GM23248 (cell line): Measurements from ENCODE around the gene ZBTB2. TPM values are rescaled to one million over a fixed set of nuclear protein-coding genes. Genes with fewer than 3 reads are reported as not detected.
"Not testable (repeated sequence)": the region's sequence is repeated elsewhere in the genome, so short reads cannot be mapped to it uniquely, and the experiment has no call there.

Experiments used
- DNase-seq: peaks from one replicate; pipeline ENCODE4 v3.0.0-alpha.2; 2015
- H2AFZ ChIP-seq: fragments of 200-600 bp; sonication (generic); 2 replicates; pipeline ENCODE4 v1.6.1; 2016; ENCODE audit warnings: antibody characterized with exemption
- H3F3A ChIP-seq: fragments of 200-600 bp; sonication (generic); 2 replicates; pipeline ENCODE4 v1.6.1; 2016; ENCODE audit warnings: mild to moderate bottlenecking, antibody characterized with exemption, mixed run types; ENCODE audit not compliant: insufficient read depth
- H3K27ac ChIP-seq: fragments of 200-600 bp; sonication (generic); 2 replicates; pipeline ENCODE4 v1.5.1; 2016; ENCODE audit warnings: mild to moderate bottlenecking
- H3K27me3 ChIP-seq: fragments of 200-600 bp; sonication (generic); replicated peaks from 2 replicates; pipeline ENCODE4 v1.6.1; 2016; ENCODE audit warnings: mild to moderate bottlenecking; ENCODE audit not compliant: insufficient read depth
- H3K36me3 ChIP-seq: fragments of 200-600 bp; sonication (generic); 2 replicates; pipeline ENCODE4 v1.6.1; 2016; ENCODE audit warnings: low read depth, mild to moderate bottlenecking
- H3K4me1 ChIP-seq: fragments of 200-600 bp; sonication (generic); 2 replicates; pipeline ENCODE4 v1.6.1; 2016; ENCODE audit warnings: mild to moderate bottlenecking; ENCODE audit not compliant: insufficient read depth
- H3K4me2 ChIP-seq: fragments of 200-600 bp; sonication (generic); one replicate; pipeline ENCODE4 v1.6.1; 2016; ENCODE audit warnings: mild to moderate bottlenecking; ENCODE audit not compliant: unreplicated experiment
- H3K4me3 ChIP-seq: fragments of 200-600 bp; sonication (generic); 2 replicates; pipeline ENCODE4 v1.5.1; 2016; ENCODE audit warnings: mild to moderate bottlenecking
- H3K79me2 ChIP-seq: fragments of 200-600 bp; sonication (generic); 2 replicates; pipeline ENCODE4 v1.6.1; 2016; ENCODE audit warnings: mild to moderate bottlenecking; ENCODE audit not compliant: insufficient read depth
- H3K9ac ChIP-seq: fragments of 200-600 bp; sonication (generic); 2 replicates; pipeline ENCODE4 v1.6.1; 2016; ENCODE audit warnings: mild to moderate bottlenecking
- H3K9me2 ChIP-seq: fragments of 200-600 bp; sonication (generic); 2 replicates; pipeline ENCODE4 v1.6.1; 2016; ENCODE audit warnings: mixed run types, mild to moderate bottlenecking, moderate library complexity; ENCODE audit not compliant: insufficient read depth
- H3K9me3 ChIP-seq: fragments of 200-600 bp; sonication (generic); one replicate; pipeline ENCODE4 v1.6.1; 2017; ENCODE audit warnings: low read depth
- H4K20me1 ChIP-seq: fragments of 200-600 bp; sonication (generic); 2 replicates; pipeline ENCODE4 v1.6.0; 2016; ENCODE audit not compliant: insufficient read depth
- EZH2 ChIP-seq: fragments of 200-600 bp; sonication (generic); IDR thresholded peaks from 2 replicates; pipeline ENCODE4 v1.6.1; 2018; ENCODE audit warnings: antibody characterized with exemption, mild to moderate bottlenecking; ENCODE audit not compliant: insufficient read depth, poor library complexity, severe bottlenecking
- EZH2phosphoT487 ChIP-seq: fragments of 200-600 bp; sonication (generic); IDR thresholded peaks from 2 replicates; pipeline ENCODE4 v1.6.1; 2018; ENCODE audit warnings: antibody characterized with exemption, moderate library complexity, mild to moderate bottlenecking, low read depth; ENCODE audit not compliant: insufficient read depth
- WGBS, 2 experiments: methylation state at CpG; one replicate each; pipeline ENCODE4 v1.1.6; 2015 to 2017; ENCODE audit warnings: low lambda C conversion rate in 2 of 2, low coverage in 1 of 2; ENCODE audit errors: missing lambda C conversion rate in 2 of 2; 5-methylcytosine and 5-hydroxymethylcytosine counted together
- in situ Hi-C: fragments of 300-500 bp; cut with MboI; formaldehyde crosslinking; loops from 2 replicates; pipeline ENCODE4 v1.15.0; 2020
- polyA plus RNA-seq: library from polyadenylated mRNA; unstranded; fragments of >200 nt; fragmentation: Nextera tagmentation; extraction: Ambion mirVana; gene quantifications from 2 replicates; pipeline ENCODE4 v1.2.1, GENCODE V29; 2016
- total RNA-seq: library from RNA; depleted of rRNA; stranded (reverse); fragments of >200 nt; shearing (Covaris generic); gene quantifications from 2 replicates; pipeline ENCODE4 v1.2.3, GENCODE V29; 2014

Gene ZBTB2
- total and polyA plus RNA-seq, 2 experiments from 2014 or later, result 9.7 to 11.6 TPM

GRCh38 chr6:151357758-151358436 lies 33.5 kb downstream of the ZBTB2 start:
- Histone ChIP-seq H3K79me2 (no peaks in the 10 kb centered on the region), H3K27me3 (no peaks in the 10 kb centered on the region), H3K27ac (no peak overlapping the region), H3K4me1 (peaks cover 7% of the 10 kb centered on the region; the same call in 1 of the 2 replicates), H4K20me1 (no peaks in the 10 kb centered on the region), H3F3A (peaks cover 14% of the 10 kb centered on the region; the same call in 1 of the 2 replicates), H3K9me2 (no peaks in the 10 kb centered on the region), H3K9me3 (no peaks in the 10 kb centered on the region), H3K4me3 (no peak overlapping the region), H3K4me2 (peak overlapping the region; percentile 72), H2AFZ (no peak overlapping the region), H3K9ac (no peak overlapping the region), H3K36me3 (0 out of 2 replicates have a peak, but pooled peaks cover 8% of the 10 kb centered on the region)
- WGBS, 2 experiments, result 88 to 89% methylated on average over 6 of the region's 6 CpGs
- no peak for TF ChIP-seq EZH2
- no peak for TF ChIP-seq EZH2phosphoT487
- in situ Hi-C loops, result no loop called here
- no peak for DNase-seq

GRCh38 chr6:151356983-151357382 lies 34.4 kb downstream of the ZBTB2 start:
- H3K4me1 ChIP-seq, in situ Hi-C loops, H3K36me3 ChIP-seq, H3K9me2 ChIP-seq, H3K9me3 ChIP-seq, H3K27me3 ChIP-seq, H3K27ac ChIP-seq, H4K20me1 ChIP-seq, H3K79me2 ChIP-seq: not testable (repeated sequence)
- peak overlapping the region; percentile 2; the same call in 1 of the 2 replicates for H3K9ac ChIP-seq
- H3F3A ChIP-seq, result peaks cover 14% of the 10 kb centered on the region; the same call in 1 of the 2 replicates
- peak overlapping the region; percentile 51 for H3K4me3 ChIP-seq
- H2AFZ ChIP-seq, result peak overlapping the region; percentile 58; the same call in 1 of the 2 replicates
- peak overlapping the region; percentile 72 for H3K4me2 ChIP-seq
- peak; percentile 14 for DNase-seq
- WGBS, 2 experiments, result 69 to 71% methylated on average over 6 of the region's 6 CpGs

GRCh38 chr6:151353795-151354194 lies 37.6 kb downstream of the ZBTB2 start:
- Histone ChIP-seq H2AFZ (no peak overlapping the region), H3K4me1 (peaks cover 7% of the 10 kb centered on the region; the same call in 1 of the 2 replicates), H3K4me2 (no peak overlapping the region), H3K27me3 (no peaks in the 10 kb centered on the region), H3K9me2 (no peaks in the 10 kb centered on the region), H3K36me3 (no peaks in the 10 kb centered on the region; the same call in 1 of the 2 replicates), H3F3A (peaks cover 11% of the 10 kb centered on the region; the same call in 1 of the 2 replicates), H3K79me2 (no peaks in the 10 kb centered on the region), H3K4me3 (no peak overlapping the region), H3K9ac (no peak overlapping the region), H3K27ac (no peak overlapping the region), H4K20me1 (no peaks in the 10 kb centered on the region), H3K9me3 (no peaks in the 10 kb centered on the region)
- WGBS, 2 experiments, result 96 to 98% methylated on average over 10 of the region's 10 CpGs
- in situ Hi-C loops, result no loop called here
- DNase-seq, result no peak
- no peak for TF ChIP-seq EZH2
- no peak for TF ChIP-seq EZH2phosphoT487

GRCh38 chr6:151352410-151353396 lies 38.7 kb downstream of the ZBTB2 start:
- H2AFZ ChIP-seq, result no peak overlapping the region
- no peak overlapping the region for H3K9ac ChIP-seq
- H3K27ac ChIP-seq, result no peak overlapping the region
- H3K79me2 ChIP-seq, result no peaks in the 10 kb centered on the region
- in situ Hi-C loops, result no loop called here
- H3K9me2 ChIP-seq, result no peaks in the 10 kb centered on the region
- no peak overlapping the region for H3K4me3 ChIP-seq
- DNase-seq, result no peak
- WGBS, 2 experiments, result 93 to 94% methylated on average over 19 of the region's 19 CpGs
- H3F3A ChIP-seq, result 0 out of 2 replicates have a peak, but pooled peaks cover 4% of the 10 kb centered on the region
- no peak for TF ChIP-seq EZH2phosphoT487
- TF ChIP-seq EZH2, result no peak
- no peaks in the 10 kb centered on the region for H3K27me3 ChIP-seq
- H3K36me3 ChIP-seq, result no peaks in the 10 kb centered on the region; the same call in 1 of the 2 replicates
- H4K20me1 ChIP-seq, result no peaks in the 10 kb centered on the region
- H3K9me3 ChIP-seq, result no peaks in the 10 kb centered on the region
- H3K4me2 ChIP-seq, result no peak overlapping the region
- H3K4me1 ChIP-seq, result peaks cover 7% of the 10 kb centered on the region; the same call in 1 of the 2 replicates
